ENCODE data around the gene USP54.

Gene USP54

DNA sequence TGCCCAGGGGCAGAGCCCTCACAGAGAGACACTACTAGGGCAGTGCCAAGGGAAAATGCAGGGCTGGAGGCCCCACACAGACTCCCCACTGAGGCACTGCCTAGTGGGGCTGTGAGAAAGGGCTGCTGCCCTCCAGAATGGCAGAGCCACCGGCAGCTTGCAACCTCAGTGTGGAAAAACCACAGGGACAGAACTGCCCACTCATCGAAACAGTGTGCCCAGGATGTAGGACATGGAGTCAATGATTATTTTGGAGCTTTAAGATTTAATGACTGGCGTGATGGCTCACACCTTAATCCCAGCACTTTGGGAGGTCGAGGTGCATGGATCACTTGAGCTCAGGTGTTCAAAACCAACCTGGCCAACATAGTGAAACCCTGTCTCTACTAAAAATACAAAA is 130.2 kb downstream of the USP54 start:
- no peak for DNase-seq (ENCODE audit: low spot score)

GRCh38 chr10:73459683-73460314 is 131.3 kb downstream of the USP54 start:
- DNase-seq (ENCODE audit: low spot score) = no peak

GRCh38 chr10:73456187-73456890 is 134.8 kb downstream of the USP54 start:
- no peak for DNase-seq (ENCODE audit: low spot score)

DNA sequence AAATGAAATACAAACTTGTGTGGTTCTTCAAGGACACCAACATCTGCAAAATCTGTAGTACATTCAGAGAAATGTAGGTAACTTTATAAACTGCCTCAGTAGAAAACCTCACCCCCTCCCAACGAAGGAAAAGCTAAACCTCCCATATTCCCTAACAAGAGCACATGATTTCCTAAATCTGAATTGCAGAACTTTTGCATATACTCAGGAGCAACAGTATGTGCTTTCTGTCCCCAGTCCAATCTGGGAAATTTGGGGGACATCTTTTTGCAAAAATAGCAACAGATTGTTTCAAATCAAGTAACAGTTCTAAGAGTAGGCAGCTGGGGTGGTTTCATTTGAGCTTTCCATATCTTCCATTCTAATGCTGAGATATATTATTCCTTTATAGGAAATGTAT is 142.0 kb downstream of the USP54 start:
- no peak for DNase-seq (ENCODE audit: low spot score)

DNA sequence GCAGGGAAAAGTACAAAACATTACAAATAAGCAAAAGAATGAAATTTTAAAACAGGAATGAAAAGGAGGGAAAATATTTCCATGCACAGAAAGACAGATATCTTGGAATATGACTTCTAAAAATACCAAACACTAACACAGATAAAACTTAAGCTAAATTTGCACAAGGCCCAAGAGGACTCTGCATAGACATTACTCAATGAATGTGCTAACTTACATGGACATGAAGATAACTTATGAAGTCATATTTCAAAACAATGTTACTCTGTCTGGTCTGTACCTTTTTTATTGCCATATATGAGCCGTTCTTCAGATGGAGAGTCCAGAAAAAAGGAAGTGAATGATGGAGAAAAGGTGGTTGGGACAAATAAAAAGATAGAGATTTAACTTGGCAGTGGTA is 142.8 kb downstream of the USP54 start:
- DNase-seq (ENCODE audit: low spot score) = no peak
